ENCODE results near the gene QARS1. TPM values are rescaled to one million over a fixed set of nuclear protein-coding genes. Genes with fewer than 3 reads are reported as not detected.

The QARS1 gene
- polyA plus RNA-seq, 1 of the 3 experiments (the other 2 are of a cell fraction) = 311 TPM

- H3K4me3 ChIP-seq (ENCODE audit: low read depth in 2 of 2, low read length in 1 of 2) = no peak overlapping the region
- H3K27ac ChIP-seq (ENCODE audit: low read depth in 2 of 2, low read length in 1 of 2) = no peak overlapping the region
- no peaks in the 10 kb centered on the region for H3K9me2 ChIP-seq
- H3K27me3 ChIP-seq (ENCODE audit: insufficient read depth) = no peaks in the 10 kb centered on the region
- TF ChIP-seq SIN3A (IDR thresholded peaks at IDR 0.05; ENCODE audit: borderline replicate concordance, low read depth, low read length) (no peak), PBX3 (IDR thresholded peaks at IDR 0.05) (no peak), CTCF (IDR thresholded peaks at IDR 0.05) (no peak), EZH2phosphoT487 (IDR thresholded peaks at IDR 0.05; ENCODE audit: borderline replicate concordance, low read depth) (no peak), POLR2AphosphoS5 (IDR thresholded peaks at IDR 0.05; ENCODE audit: low read depth, low read length) (no peak), YY1 (IDR thresholded peaks at IDR 0.05; ENCODE audit: low read depth) (no peak), REST (IDR thresholded peaks at IDR 0.05; ENCODE audit: low read depth, low read length) (no peak), MXI1 (IDR thresholded peaks at IDR 0.05; ENCODE audit: low read depth, low read length) (no peak), FOSL2 (IDR thresholded peaks at IDR 0.05; ENCODE audit: borderline replicate concordance, low read depth) (no peak)
- no peak overlapping the region for H3K4me2 ChIP-seq
- no peaks in the 10 kb centered on the region for H4K20me1 ChIP-seq (ENCODE audit: insufficient read depth)
- WGBS (ENCODE audit: low lambda C conversion rate) = 71% methylated on average over 1 of the region's 2 CpGs
- ChIA-PET POLR2A (no interaction called here), CTCF (no interaction called here)
- no peaks in the 10 kb centered on the region for H3K79me2 ChIP-seq (ENCODE audit: insufficient read depth)
- H3K9me3 ChIP-seq = no peaks in the 10 kb centered on the region
- DNase-seq = no peak
- no peaks in the 10 kb centered on the region for H3K36me3 ChIP-seq (replicated peaks in 1 of 2; ENCODE audit: control insufficient read depth in 1 of 2, insufficient read depth in 2 of 2, low read length in 1 of 2)
- no peak overlapping the region for H2AFZ ChIP-seq (ENCODE audit: low read depth)
- H3K9ac ChIP-seq = no peak overlapping the region
- H3F3A ChIP-seq (replicated peaks; ENCODE audit: insufficient read depth) = no peaks in the 10 kb centered on the region
- H3K4me1 ChIP-seq (ENCODE audit: control insufficient read depth in 1 of 2, insufficient read depth in 2 of 2, low read depth in 1 of 2, low read length in 1 of 2) = no peaks in the 10 kb centered on the region
Measured at GRCh38 chr3:49151610-49152009, 47.1 kb upstream of the QARS1 start.

- no peaks in the 10 kb centered on the region for H3K79me2 ChIP-seq (ENCODE audit: insufficient read depth)
- TF ChIP-seq EP300 (IDR thresholded peaks at IDR 0.05; ENCODE audit: borderline replicate concordance in 1 of 2, low read depth in 1 of 2, low read length in 1 of 2) = no peak
- no peak for TF ChIP-seq MXI1 (IDR thresholded peaks at IDR 0.05; ENCODE audit: low read depth, low read length)
- TF ChIP-seq GABPA (IDR thresholded peaks at IDR 0.05; ENCODE audit: low read depth) = no peak
- no peak for TF ChIP-seq SIN3A (IDR thresholded peaks at IDR 0.05; ENCODE audit: borderline replicate concordance, low read depth, low read length)
- TF ChIP-seq NFIC (IDR thresholded peaks at IDR 0.05; ENCODE audit: borderline replicate concordance) = no peak
- TF ChIP-seq RCOR1 (IDR thresholded peaks at IDR 0.05; ENCODE audit: low read length) = no peak
- TF ChIP-seq REST (IDR thresholded peaks at IDR 0.05; ENCODE audit: low read depth, low read length) = no peak
- no peak for TF ChIP-seq ELF1 (IDR thresholded peaks at IDR 0.05)
- TF ChIP-seq USF2 (IDR thresholded peaks at IDR 0.05; ENCODE audit: borderline replicate concordance, low read depth, low read length) = no peak
- no peak for TF ChIP-seq SMC3 (IDR thresholded peaks at IDR 0.05; ENCODE audit: low read depth, low read length)
Measured at GRCh38 chr3:49148159-49148558, 43.6 kb upstream of the QARS1 start.

More at GRCh38 chr3:49148159-49148558, 43.6 kb upstream of the QARS1 start:
- no peaks in the 10 kb centered on the region for H3K9me2 ChIP-seq
- ChIA-PET POLR2A (interaction anchor here (0.9 kb wide), 1 partner anchor 14 kb away, joined by 5 read pairs; no protein-coding TSS in a partner anchor), CTCF (interaction anchor here (0.7 kb wide), 1 partner anchor 18 kb away, joined by 3 read pairs; no protein-coding TSS in a partner anchor)
- H4K20me1 ChIP-seq (ENCODE audit: insufficient read depth) = no peaks in the 10 kb centered on the region
- H3K4me2 ChIP-seq = no peak overlapping the region
- H3K27ac ChIP-seq (ENCODE audit: low read depth in 2 of 2, low read length in 1 of 2) = no peak overlapping the region
- H3K27me3 ChIP-seq (ENCODE audit: insufficient read depth) = no peaks in the 10 kb centered on the region
- H3F3A ChIP-seq (replicated peaks; ENCODE audit: insufficient read depth) = no peaks in the 10 kb centered on the region
- H3K4me1 ChIP-seq (ENCODE audit: control insufficient read depth in 1 of 2, insufficient read depth in 2 of 2, low read depth in 1 of 2, low read length in 1 of 2) = no peaks in the 10 kb centered on the region
- H3K9ac ChIP-seq = no peak overlapping the region
- H2AFZ ChIP-seq (ENCODE audit: low read depth) = no peak overlapping the region
- H3K4me3 ChIP-seq (ENCODE audit: low read depth in 2 of 2, low read length in 1 of 2) = no peak overlapping the region
- no peak for DNase-seq
- H3K9me3 ChIP-seq = no peaks in the 10 kb centered on the region
- no peaks in the 10 kb centered on the region for H3K36me3 ChIP-seq (replicated peaks in 1 of 2; ENCODE audit: control insufficient read depth in 1 of 2, insufficient read depth in 2 of 2, low read length in 1 of 2)
- WGBS (ENCODE audit: low lambda C conversion rate) = 51% methylated on average over 5 of the region's 5 CpGs

Data from SK-N-SH (cell line).